Islet of Langerhans (tissue), 1 donor: ENCODE measurements around the gene SFXN3.

ENCODE experiments used
- FAIRE-seq: peaks from one replicate; lab custom pipeline; 2011; peaks lifted over from hg19 to GRCh38; lab: Jason Lieb, UNC

SFXN3 gene

DNA sequence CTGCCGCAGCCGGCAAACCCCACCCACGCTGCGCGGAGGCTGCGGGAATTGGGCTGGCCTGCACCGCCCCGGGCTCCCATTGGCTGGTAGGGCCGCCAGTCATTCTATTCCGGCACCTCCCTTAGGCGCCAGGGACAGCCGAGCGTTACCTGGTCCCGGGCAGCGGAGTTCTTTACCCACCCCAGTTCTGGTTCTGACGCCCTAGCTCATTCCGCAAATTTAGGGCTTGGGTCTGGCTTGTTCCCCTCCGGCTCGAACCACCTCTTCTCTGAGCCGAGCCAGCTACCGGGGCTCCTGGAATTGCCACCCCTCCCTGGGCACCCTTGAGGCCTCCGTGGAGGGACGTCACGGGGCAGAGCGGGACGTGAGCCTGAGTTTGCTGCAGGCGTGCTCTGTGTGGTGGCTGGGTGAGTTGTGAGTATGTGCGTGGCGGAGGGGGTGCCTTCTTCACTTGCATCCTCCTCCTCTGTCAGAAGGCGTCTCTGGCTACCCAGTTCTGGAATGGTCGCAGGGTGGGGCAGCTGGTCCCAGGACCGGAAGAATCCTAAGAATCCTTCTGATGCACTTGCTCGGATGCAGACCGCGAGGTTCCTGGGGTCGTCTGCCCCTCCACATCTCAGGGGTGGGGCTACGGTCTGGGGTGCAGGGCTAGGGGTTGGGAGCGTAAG lies at the start of gene SFXN3, which contains the start of gene PDZD7:
SFXN3 (plus strand) TSS at position 107 of the 668 bp plus-strand sequence. CDS start 3,461 bp downstream, outside the sequence.
PDZD7 (minus strand) TSS at position 2 of the 668 bp plus-strand sequence. CDS start 910 bp downstream, outside the sequence.
- no peak for FAIRE-seq

- FAIRE-seq, result no peak
Measured at GRCh38 chr10:100982916-100983830, 47.9 kb upstream of the SFXN3 start.

GRCh38 chr10:100983868-100984671 lies 47.0 kb upstream of the SFXN3 start:
- FAIRE-seq, result no peak

GRCh38 chr10:100984672-100985177 lies 46.3 kb upstream of the SFXN3 start:
- FAIRE-seq, result no peak

DNA sequence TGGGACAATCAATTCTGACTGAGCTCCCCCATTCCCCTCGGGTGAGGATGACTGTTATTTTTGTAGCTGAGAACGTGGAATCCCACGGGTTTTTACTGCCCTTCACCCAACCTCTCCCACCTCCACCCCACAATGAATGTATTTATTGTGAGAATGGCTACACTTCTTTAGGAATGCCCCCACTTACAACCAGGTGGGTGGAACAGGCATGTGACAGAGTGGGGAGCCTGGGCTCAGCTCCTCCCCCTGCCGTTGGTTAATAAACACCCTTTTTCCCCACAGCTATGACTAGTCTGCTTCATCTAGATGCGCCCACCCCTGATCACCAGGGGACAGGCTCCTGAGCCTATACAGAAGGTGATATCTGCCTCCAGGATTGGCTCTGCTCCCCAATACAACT lies 45.7 kb upstream of the SFXN3 start:
- FAIRE-seq, result no peak

DNA sequence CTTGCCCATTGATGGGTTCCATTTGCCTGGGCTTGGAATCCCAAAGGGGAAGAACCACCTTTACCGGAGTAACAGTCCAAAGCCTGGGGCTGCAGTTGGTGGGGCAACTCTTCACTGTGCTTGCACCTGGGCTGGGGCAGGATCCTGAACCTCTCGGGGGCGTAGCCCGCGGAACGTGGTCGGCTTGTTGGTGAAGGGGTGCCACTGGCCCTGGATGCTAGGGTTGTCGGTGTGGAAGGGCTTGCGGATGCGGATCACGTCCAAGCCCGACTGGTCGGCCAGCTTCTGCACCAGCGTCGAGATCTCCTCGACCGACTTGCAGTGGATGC lies 44.4 kb upstream of the SFXN3 start:
- FAIRE-seq, result no peak

DNA sequence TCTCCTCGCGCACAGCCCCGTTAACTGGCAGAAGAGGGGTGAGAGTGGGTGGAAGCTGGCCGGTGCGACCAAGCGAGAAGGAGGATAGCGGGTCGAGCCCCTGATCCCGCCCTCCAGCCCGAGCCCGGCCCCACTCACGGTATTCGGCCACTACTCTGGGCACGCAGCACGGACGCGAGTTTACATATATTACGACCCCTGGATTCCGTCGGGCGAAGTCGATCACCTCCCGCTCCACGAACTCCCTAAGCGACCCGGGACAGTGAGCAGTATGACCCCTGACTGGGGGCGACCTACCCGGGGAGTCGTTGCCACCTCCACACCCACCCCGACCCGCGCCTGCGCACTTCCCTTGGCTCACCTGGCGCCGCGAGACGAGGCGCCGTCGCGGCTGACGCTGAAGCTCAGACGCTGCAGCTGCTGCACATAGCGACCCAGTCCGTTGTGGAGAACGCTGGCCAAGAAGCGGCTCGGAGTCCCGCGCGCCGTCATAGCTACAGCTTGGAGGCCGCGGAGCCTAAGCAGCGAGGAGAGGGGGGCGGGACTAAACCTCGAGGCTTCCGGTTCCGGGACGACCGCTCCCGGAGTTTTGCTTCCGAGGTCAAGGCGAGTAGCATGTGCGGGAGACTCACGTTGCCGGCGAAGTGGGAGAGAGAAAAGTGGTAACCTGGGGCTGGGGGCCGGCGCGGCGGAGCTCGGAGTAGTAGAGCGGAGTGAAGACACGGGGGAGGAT lies 43.9 kb upstream of the SFXN3 start, which contains the start of the genes MRPL43 and TWNK:
MRPL43 (minus strand) TSS at position 546 of the 733 bp plus-strand sequence; CDS start at position 492, 54 bp downstream.
TWNK (plus strand) TSS at position 592 of the 733 bp plus-strand sequence. CDS start 668 bp downstream, outside the sequence.
- FAIRE-seq, result no peak

- FAIRE-seq, result no peak
Measured at GRCh38 chr10:100987685-100988049, 43.4 kb upstream of the SFXN3 start.

- FAIRE-seq, result no peak
Measured at GRCh38 chr10:100988166-100988565, 42.9 kb upstream of the SFXN3 start.

DNA sequence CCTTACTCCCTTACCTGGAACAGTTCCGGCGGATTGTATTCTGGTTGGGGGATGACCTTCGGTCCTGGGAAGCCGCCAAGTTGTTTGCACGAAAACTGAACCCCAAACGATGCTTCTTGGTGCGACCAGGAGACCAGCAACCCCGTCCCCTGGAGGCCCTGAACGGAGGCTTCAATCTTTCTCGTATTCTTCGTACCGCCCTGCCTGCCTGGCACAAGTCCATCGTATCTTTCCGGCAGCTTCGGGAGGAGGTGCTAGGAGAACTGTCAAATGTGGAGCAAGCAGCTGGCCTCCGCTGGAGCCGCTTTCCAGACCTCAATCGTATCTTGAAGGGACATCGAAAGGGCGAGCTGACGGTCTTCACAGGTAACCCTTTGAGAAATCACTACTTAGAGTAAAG lies 41.9 kb upstream of the SFXN3 start:
- FAIRE-seq, result no peak

DNA sequence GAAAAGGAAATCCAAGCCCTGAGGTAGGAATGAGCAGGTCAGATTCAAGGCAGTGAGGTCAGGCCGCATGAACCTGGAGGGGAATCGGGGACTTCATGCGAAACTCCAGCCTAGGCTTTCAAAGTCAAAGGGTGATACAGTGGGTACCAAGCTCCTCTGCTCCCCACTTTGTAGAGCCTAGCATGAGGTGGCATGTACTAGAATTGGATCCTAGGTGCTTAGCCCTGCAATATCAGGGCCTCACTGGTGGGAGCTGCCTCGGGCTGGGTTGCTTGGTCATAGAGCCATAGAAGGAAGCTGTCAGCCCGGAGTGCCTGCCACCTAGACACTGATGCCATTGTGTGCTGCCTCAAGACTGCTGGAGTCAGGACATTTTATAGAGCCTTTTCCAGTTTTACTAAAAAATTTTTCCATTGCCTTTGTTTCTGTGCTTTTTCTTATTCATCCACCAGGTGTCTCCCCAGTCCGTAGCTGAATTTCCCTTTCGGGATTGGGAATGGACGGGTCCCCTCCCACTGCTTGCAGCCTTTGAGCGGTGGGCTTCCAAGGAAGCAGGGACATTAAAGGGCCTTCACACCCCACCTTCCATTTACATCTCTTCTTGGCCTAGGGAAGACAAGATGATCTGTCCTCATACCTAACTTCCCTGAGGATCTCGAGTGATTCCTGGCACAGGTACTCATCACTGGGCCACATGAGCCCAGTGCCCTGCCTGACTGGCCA lies 36.9 kb upstream of the SFXN3 start:
- peak; percentile 53 for FAIRE-seq

DNA sequence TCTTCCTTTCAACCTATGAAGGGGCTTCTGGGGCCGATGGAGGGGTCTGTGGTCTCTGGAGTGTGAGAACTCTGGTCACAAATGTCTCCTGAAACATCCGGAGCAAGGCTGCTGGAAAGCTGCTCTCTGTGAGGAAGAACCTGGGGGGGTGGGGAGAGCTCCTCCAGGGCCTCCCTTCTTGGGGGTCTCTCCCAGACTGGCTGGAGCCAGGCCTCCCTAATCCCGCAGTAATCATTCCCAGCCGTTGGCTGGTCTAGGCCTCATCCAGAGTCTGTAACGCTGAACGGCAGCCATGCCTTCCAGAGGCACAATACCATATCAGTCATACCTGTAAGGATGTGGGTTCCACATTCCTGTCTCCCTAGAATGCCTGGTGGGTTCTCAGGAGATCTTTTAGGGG lies 35.9 kb upstream of the SFXN3 start:
- no peak for FAIRE-seq

GRCh38 chr10:100996678-100997359 lies 34.2 kb upstream of the SFXN3 start:
- no peak for FAIRE-seq

GRCh38 chr10:100997360-100998182 lies 33.5 kb upstream of the SFXN3 start:
- FAIRE-seq, result no peak

GRCh38 chr10:100998183-100998990 lies 32.6 kb upstream of the SFXN3 start:
- no peak for FAIRE-seq

DNA sequence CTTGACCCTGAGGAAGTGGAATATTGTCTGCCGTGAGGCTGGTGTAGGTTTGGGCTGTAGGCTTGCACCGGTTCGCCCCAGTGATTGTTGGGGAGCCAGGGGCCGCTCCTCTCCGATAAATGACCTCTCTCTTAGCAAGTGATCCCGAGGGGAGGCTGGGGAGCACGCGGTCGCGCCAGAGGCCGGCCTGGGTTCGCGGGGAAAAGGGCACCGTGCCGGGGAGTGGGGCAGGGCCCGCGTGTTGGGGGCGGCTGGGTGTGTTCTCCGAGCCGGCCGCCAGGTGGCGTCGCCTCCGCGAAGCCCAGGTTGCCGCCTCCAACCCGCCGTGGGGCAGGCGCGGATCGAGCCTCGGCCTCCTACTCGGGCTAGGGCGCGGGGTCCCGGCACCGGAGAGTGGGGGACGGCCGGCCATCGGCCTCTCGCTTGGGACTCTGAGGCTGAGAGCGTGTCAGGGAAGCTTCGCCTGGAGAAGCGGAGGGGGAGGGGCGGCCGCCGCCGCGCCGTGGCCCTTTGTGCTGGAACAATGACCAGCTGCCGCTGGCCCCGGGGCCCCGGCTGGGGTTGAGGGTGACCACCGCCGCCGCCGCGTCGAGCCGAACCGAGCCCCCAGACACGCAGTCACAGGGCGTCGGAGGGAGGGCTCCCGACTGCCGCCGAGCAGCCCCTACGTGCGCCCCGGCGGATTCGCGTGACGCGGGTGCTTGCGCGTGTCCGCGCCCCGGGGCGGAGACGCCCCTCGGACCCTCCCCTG lies 31.9 kb upstream of the SFXN3 start:
- FAIRE-seq, result no peak

DNA sequence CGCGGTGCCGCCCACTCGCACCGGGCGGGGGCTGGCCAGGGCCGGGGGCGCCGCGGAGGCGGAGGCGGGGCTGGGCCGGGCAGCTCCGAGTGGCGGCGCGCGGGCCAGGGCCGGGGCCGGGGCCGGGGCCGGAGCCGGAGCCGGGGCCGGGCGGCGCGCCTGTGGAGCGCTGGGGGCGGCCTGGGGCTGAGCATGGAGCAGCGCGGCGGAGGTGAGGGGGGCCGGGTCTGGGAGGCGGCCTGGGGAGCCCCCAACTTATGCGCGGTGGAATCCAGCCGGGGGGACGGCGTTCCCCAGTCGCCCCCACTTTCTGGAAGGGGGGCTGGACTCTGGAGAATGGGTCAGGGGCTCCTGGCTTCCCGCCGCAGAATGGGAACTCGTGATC lies 31.3 kb upstream of the SFXN3 start, which contains the start of gene LZTS2:
LZTS2 (plus strand) TSS at position 67 of the 385 bp plus-strand sequence. CDS start 2,731 bp downstream, outside the sequence.
- FAIRE-seq, result no peak
